Lung (tissue), 12 donors: ENCODE results near the gene PASK. TPM values are rescaled to one million over a fixed set of nuclear protein-coding genes. Genes with fewer than 3 reads are reported as not detected.

Experiments
- ATAC-seq: fragments of 200-7000 bp; cut with Tn5 transposase; one replicate; pipeline ENCODE4 v1.9.1; 2020; ENCODE audit warnings: moderate number of reproducible peaks; ENCODE audit not compliant: insufficient read depth, low FRiP score
- DNase-seq, 3 donors: peaks; one replicate each; pipeline ENCODE4 v3.0.0-alpha.2; 2013 to 2017
- H3K27ac ChIP-seq, 2 donors: one replicate each; pipeline ENCODE4 v1.5.1; 2013; ENCODE audit warnings: mild to moderate bottlenecking in 2 of 2, moderate library complexity in 2 of 2, control low read depth in 1 of 2, inconsistent platforms in 1 of 2, low read depth in 1 of 2, low read length in 1 of 2
- H3K27me3 ChIP-seq, 3 donors: one replicate each; pipeline ENCODE4 v1.5.1; 2013; ENCODE audit warnings: low read length in 2 of 3; ENCODE audit not compliant: control insufficient read depth in 3 of 3, insufficient read depth in 3 of 3
- H3K36me3 ChIP-seq, 4 donors: one replicate each; pipeline ENCODE4 v1.5.1; 2013; ENCODE audit warnings: low read length in 4 of 4, mild to moderate bottlenecking in 1 of 4, moderate library complexity in 1 of 4; ENCODE audit not compliant: control insufficient read depth in 4 of 4, insufficient read depth in 4 of 4
- H3K4me1 ChIP-seq, 5 donors: one replicate each; pipeline ENCODE4 v1.5.1; 2013; ENCODE audit warnings: low read length in 5 of 5, mild to moderate bottlenecking in 2 of 5, moderate library complexity in 1 of 5; ENCODE audit not compliant: control insufficient read depth in 5 of 5, insufficient read depth in 5 of 5
- H3K4me3 ChIP-seq: one replicate; pipeline ENCODE4 v1.5.1; 2013; ENCODE audit warnings: mild to moderate bottlenecking, control low read depth, moderate library complexity
- H3K9ac ChIP-seq, 2 donors: one replicate each; pipeline ENCODE4 v1.5.1; 2013; ENCODE audit warnings: low read length in 2 of 2, control low read depth in 1 of 2; ENCODE audit not compliant: insufficient read depth in 1 of 2
- H3K9me3 ChIP-seq, 4 donors: one replicate each; pipeline ENCODE4 v1.5.1; 2013; ENCODE audit warnings: low read length in 3 of 4, mild to moderate bottlenecking in 1 of 4, moderate library complexity in 1 of 4; ENCODE audit not compliant: control insufficient read depth in 4 of 4, insufficient read depth in 3 of 4
- CTCF ChIP-seq: IDR thresholded peaks from 2 replicates; pipeline ENCODE4 v1.5.1; 2012; ENCODE audit warnings: mild to moderate bottlenecking; ENCODE audit errors: control extremely low read depth, extremely low read depth
- WGBS, 2 donors: extraction: QIAGEN DNeasy Blood & Tissue Kit; methylation state at CpG; one replicate each; pipeline ENCODE4 v1.1.7; 2013; 5-methylcytosine and 5-hydroxymethylcytosine counted together
- polyA plus RNA-seq, 2 donors: library from polyadenylated mRNA; stranded (reverse); fragments of 200-250 nt; gene quantifications; one replicate each; pipeline ENCODE4 v1.2.1, GENCODE V29; 2013
- total RNA-seq, 2 donors: library from RNA; depleted of rRNA in 1 of 2; stranded (reverse); fragments of >200 nt in 1 of 2; gene quantifications; one replicate each; pipeline ENCODE4 v1.2.1, GENCODE V29; 2014 to 2021
- donor health status: control.
- donor health status: control.
- donor health status: Bipolar disorder and iron deficiency.
- donor health status: healthy.
- donor health status: DM: yes; HTN: yes; CAD: no.

The PASK gene
- total and polyA plus RNA-seq, 4 donors = 3.5 to 21.8 (median 13.2) TPM

DNA sequence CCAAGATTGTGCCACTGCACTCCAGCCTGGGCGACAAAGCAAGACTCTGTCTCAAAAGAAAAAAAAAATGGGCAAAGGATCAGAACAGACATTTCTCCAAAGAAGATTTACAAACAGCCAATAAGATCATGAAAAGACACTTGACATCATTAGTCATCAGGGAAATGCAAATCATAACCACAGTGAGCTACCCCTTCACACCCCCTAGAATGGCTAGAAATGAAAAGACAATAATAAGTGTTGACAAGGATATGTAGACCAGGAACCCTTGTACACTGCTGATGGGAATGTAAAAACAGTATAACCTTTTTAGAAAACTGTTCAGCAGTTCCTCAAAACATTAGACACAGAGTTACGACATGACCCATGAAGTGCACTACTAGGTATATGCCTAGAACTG is 28.8 kb downstream of the PASK start:
- Histone ChIP-seq H3K9me3 (no peaks in the 10 kb centered on the region), H3K9ac (no peak overlapping the region), H3K4me1 (no peaks in the 10 kb centered on the region), H3K27me3 (no peaks in the 10 kb centered on the region), H3K36me3 (peaks cover 0 to 16% (median 7%) of the 10 kb centered on the region in 4 donors), H3K4me3 (no peak overlapping the region), H3K27ac (no peak overlapping the region)
- ATAC-seq = no peak
- no peak for TF ChIP-seq CTCF
- no peak for DNase-seq
- 96 to 97% methylated on average over 2 of the region's 2 CpGs for WGBS, 2 donors

DNA sequence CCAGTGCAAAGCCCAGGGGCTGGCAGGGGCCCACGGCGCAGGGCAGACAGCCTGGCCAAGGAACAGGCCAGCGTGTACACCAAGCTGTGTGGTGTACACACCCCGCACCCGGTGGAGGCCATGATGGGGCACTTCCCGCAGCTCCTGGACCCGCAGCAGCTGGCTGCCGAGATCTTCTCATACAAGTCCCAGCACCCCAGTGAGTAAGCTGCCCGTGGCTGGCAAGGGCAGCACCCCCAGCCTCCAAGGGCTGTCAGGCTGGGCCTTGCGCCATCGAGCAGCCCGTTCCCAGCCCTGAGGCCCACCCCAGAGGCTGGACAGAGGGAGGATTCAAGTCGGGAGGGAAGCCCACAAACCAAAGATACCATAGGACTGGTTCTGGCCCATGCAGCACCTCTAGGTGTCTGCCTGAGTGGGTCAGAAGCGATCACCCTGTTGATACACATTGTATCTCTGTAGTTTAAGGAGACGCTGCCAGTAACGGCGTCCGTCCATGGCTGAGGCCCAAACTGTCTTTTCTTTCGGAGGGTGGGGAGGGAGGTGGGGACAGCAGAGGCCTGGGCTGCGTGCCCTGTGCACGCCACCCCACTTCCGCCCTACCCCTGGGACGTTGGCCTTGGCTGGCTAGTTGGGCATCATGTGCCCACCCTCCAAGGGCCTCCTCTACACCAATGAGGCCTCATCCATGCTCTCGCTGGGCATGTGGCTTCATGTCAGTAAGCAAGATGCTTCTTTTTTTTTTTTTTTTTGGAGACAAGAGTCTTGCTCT is 30.4 kb downstream of the PASK start:
- no peak for ATAC-seq
- no peaks in the 10 kb centered on the region for H3K9me3 ChIP-seq
- H3K4me1 ChIP-seq = no peaks in the 10 kb centered on the region
- H3K36me3 ChIP-seq = peaks cover 0 to 17% (median 7%) of the 10 kb centered on the region in 4 donors
- no peak overlapping the region for H3K27ac ChIP-seq
- TF ChIP-seq CTCF = no peak
- H3K9ac ChIP-seq = no peak overlapping the region
- no peaks in the 10 kb centered on the region for H3K27me3 ChIP-seq
- H3K4me3 ChIP-seq = no peak overlapping the region
- WGBS, 2 donors = 93 to 95% methylated on average over 24 of the region's 24 CpGs
- DNase-seq = no peak

- no peaks in the 10 kb centered on the region for H3K27me3 ChIP-seq
- no peak for TF ChIP-seq CTCF
- H3K9me3 ChIP-seq = no peaks in the 10 kb centered on the region
- no peak for ATAC-seq
- DNase-seq = no peak
- WGBS, 2 donors = 90 to 94% methylated on average over 32 of the region's 32 CpGs
- H3K9ac ChIP-seq = no peak overlapping the region
- peaks cover 0 to 2% (median 0%) of the 10 kb centered on the region in 5 donors for H3K4me1 ChIP-seq
- peaks cover 0 to 13% (median 5%) of the 10 kb centered on the region in 4 donors for H3K36me3 ChIP-seq
- no peak overlapping the region for H3K27ac ChIP-seq
- H3K4me3 ChIP-seq = no peak overlapping the region
These were observed 32.4 kb downstream of the PASK start for GRCh38 chr2:241116606-241117560.
